A549 treated with GW870086 at 1 μM for 4 hours (cell line): Measurements from ENCODE around the gene EFNA3. TPM values are rescaled to one million over a fixed set of nuclear protein-coding genes. Genes with fewer than 3 reads are reported as not detected.

Experiments used
- total RNA-seq: library from RNA; stranded (reverse); fragments of 200-300 nt; extraction: Qiagen RNA extraction; gene quantifications from 5 replicates; pipeline ENCODE4 v1.2.3, GENCODE V29; 2022; ENCODE audit warnings: low read depth

The EFNA3 gene, protein sequence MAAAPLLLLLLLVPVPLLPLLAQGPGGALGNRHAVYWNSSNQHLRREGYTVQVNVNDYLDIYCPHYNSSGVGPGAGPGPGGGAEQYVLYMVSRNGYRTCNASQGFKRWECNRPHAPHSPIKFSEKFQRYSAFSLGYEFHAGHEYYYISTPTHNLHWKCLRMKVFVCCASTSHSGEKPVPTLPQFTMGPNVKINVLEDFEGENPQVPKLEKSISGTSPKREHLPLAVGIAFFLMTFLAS
- 6.9 to 11.0 TPM (median 10.3 TPM) in 5 replicates for total RNA-seq

DNA sequence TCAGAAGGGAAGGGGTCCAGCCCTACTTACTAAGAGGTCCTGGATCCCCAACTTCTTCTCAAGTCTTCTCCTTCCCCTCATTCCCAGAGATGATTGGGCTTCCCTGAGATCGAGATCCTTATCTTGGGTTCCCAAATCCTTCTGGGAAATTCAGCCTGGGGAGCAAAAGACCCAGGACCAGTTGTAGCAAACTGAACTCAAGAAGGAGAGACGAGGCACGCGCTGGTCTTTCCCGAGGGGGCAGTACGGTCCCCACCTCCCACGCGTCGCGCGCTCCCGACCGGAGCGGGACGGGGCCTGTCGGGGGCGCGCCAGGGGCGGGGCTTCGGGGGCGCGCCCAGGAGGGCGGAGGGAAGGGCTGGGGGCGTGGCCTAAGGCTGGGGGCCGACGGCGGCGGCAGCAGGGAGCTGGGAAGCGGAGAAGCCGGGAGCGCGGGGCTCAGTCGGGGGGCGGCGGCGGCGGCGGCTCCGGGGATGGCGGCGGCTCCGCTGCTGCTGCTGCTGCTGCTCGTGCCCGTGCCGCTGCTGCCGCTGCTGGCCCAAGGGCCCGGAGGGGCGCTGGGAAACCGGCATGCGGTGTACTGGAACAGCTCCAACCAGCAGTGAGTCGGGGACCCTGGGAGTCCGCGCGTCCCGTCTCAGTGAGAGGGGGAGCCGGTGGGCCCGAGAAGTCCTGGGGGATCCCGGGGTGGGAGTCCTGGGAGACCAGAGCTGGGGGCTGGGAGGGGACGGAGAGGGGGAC lies at the start of gene EFNA3:
Gene EFNA3 (plus strand): TSS at position 369 of the 741 bp plus-strand sequence. CDS start 105 bp downstream, at position 474.

DNA sequence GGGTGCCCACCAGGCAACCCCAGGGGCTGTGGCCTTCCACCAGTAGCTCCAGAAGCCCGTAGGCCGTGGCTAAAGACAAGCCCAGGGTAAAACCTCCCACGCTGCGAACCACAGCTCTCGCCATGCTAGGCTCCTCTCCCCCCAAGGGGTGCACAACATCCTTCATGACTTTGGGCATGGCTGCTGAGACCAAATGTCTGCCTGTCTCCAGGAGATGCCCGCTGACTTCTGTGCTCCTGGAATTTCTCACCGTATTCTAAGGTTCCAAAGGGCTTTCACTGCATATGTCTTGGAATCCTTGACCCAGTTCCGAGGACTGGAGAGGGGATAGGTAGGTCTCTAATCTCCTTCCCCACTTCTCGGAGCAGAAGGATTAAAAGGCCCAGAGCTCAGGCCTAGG lies 45.1 kb upstream of the EFNA3 start, which contains the start of the genes DCST1 and DCST2:
Gene DCST1 (plus strand): TSS at position 301 of the 400 bp plus-strand sequence. CDS start 213 bp downstream, outside the sequence.
Gene DCST2 (minus strand): TSS at position 258 of the 400 bp plus-strand sequence. CDS start 80 bp downstream, at position 178.

DNA sequence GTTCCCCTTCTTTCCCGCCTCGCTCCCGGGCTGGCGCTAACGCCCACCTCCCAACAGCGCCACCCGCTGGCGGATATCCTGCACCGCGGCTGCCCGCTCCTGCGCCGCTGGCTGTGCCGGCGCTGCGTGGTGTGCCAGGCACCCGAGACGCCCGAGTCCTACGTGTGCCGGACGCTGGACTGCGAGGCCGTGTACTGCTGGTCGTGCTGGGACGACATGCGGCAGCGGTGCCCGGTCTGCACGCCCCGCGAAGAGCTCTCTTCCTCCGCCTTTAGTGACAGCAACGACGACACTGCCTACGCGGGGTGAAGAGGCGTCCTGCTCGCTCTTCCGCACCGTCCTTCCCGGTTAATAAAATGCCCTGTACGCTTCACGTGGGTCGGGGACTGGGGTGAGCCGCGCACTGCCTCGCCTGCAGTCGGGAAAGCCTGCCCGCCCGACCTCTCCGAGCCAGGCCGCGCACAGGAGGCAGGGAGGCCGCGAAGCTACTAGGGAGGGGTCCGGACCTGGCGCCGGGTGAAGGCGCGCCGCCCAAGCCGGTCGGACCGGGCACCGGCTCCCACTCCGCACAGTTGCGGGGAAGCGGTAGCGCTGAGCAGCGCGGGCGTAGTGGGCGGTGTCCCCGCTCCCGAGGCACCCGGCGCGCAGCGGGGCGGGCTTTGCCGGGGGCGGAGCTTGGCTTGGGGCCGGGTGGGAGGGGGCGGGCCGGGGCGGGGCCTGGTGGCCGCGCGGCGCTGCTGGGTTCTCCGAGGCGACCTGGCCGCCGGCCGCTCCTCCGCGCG lies 27.9 kb upstream of the EFNA3 start, which contains the start of gene ADAM15:
Gene ADAM15 (plus strand): TSS at position 757 of the 782 bp plus-strand sequence. CDS start 71 bp downstream, outside the sequence.

DNA sequence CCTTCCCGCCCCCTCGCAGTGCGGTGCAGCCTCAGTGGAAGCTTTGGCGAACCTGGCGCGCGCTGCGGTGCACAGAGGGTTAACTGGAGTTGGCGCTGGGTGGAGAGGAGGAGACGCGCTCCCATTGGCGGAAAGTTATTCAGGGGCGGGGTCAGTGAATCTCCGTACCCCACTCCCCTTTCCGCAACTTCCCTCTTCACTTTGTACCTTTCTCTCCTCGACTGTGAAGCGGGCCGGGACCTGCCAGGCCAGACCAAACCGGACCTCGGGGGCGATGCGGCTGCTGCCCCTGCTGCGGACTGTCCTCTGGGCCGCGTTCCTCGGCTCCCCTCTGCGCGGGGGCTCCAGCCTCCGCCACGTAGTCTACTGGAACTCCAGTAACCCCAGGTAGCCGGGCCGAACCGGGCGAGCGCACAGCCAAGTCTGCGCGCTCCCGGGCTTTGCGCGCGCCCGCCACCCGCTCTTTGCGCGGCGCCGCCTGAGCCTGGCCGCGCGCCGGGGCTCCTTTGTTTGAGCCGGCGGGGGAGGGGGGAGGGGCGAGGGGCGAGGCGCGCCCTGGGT lies 15.0 kb upstream of the EFNA3 start, which contains the start of gene EFNA4:
Gene EFNA4 (plus strand): TSS at position 191 of the 561 bp plus-strand sequence. CDS start 84 bp downstream, at position 275.

DNA sequence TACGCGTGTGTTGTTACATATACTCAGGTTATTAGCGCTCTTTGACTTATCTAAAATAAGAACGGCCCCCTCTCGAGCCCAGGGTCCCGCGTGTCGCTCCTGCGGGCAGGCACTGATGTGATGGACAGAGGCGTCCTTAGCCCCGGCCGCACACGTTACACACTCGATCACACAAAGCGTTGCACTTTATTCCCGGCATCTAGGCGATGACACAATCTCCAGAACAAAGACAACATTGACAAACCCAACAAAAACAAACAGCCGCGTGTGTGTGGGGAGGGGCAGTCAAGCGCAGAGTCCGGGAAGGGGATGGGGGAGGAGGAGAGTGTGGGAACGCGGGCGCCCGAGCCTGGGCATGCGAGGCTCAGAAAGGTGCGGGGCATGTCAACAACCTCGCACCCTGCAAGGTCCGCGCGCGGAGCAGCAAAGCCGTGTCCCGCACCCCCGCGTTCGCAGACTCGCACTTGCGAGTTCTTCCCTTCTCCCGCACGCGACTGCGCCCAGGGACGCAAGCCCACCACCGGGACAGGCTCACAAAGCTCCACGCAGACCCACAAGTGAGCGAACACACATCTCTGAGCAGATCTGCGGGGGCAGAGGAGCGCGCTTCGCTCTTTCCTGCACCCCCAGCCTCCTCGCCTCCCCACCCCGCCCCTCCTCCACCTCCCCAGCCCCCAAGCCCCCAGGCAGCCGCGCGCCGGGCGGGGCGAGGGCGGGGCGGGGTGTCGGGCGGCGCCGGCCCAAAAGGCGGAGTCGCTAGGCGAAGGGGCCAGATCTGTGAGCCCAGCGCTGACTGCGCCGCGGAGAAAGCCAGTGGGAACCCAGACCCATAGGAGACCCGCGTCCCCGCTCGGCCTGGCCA lies 48.7 kb downstream of the EFNA3 start, which contains the start of gene EFNA1:
Gene EFNA1 (plus strand): TSS at position 772 of the 862 bp plus-strand sequence. CDS start 102 bp downstream, outside the sequence.

DNA sequence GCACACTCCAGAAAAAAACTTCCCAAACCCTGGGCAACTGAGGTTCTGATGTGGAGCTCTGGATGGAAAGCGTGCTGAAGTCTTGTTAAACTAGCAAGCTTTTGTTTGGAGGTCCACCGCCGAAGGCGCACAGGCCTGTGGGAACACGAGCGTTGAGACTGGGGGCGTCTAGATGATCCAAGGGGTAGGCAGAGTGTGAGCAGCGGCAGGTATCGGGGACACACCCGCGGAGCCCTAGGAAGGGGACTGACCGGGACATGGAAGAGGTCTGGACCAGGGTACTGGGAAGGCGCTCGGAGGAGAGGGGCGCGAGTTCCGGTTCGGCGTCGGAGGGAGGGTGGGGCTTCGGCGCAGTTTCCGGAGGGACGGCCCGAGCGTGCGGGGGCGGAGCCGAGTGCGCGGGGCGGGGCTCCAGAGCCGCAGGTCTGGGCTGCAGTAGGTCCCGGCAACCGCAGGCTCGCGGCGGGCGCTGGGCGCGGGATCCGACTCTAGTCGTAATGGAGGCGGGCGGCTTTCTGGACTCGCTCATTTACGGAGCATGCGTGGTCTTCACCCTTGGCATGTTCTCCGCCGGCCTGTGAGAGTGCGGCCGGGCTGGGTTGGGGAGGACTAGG lies 56.9 kb downstream of the EFNA3 start, which contains the start of gene SLC50A1:
Gene SLC50A1 (plus strand): TSS at position 438 of the 614 bp plus-strand sequence. CDS start 60 bp downstream, at position 498.

Other genes with a start within 250 kb of the EFNA3 start
- gene KCNN3, start 208.6 kb upstream of the EFNA3 start, total RNA-seq = 0.02 to 0.19 TPM (median 0.07 TPM) in 4 of 5 replicates, not detected in the other
- 38.8 to 45.1 TPM (median 42.1 TPM) in 5 replicates for gene PMVK, start 142.1 kb upstream of the EFNA3 start, total RNA-seq
- 13.0 to 14.6 TPM (median 13.5 TPM) in 5 replicates for gene PBXIP1, start 122.7 kb upstream of the EFNA3 start, total RNA-seq
- 19.4 to 22.3 TPM (median 21.6 TPM) in 5 replicates for gene PYGO2, start 117.1 kb upstream of the EFNA3 start, total RNA-seq
- gene SHC1, start 108.1 kb upstream of the EFNA3 start, total RNA-seq = 199 to 255 TPM (median 244 TPM) in 5 replicates
- 304 to 367 TPM (median 343 TPM) in 5 replicates for gene CKS1B, start 104.2 kb upstream of the EFNA3 start, total RNA-seq
- gene FLAD1, start 95.5 kb upstream of the EFNA3 start, total RNA-seq = 39.8 to 46.3 TPM (median 44.9 TPM) in 5 replicates
- gene LENEP, start 85.3 kb upstream of the EFNA3 start, total RNA-seq = 0.23 TPM in 1 of 5 replicates, not detected in the others
- gene ZBTB7B, start 76.0 kb upstream of the EFNA3 start, total RNA-seq = 34.1 to 46.4 TPM (median 45.7 TPM) in 5 replicates
- 0.17 to 0.80 TPM (median 0.29 TPM) in 5 replicates for gene DCST2, start 45.1 kb upstream of the EFNA3 start, total RNA-seq
- gene DCST1, start 45.0 kb upstream of the EFNA3 start, total RNA-seq = not detected in 5 replicates
- gene ADAM15, start 27.5 kb upstream of the EFNA3 start, total RNA-seq = 72.3 to 103 TPM (median 97.2 TPM) in 5 replicates
- gene EFNA4, start 15.1 kb upstream of the EFNA3 start, total RNA-seq = 12.2 to 13.0 TPM (median 12.4 TPM) in 5 replicates
- gene EFNA1, start 49.0 kb downstream of the EFNA3 start, total RNA-seq = 23.0 to 32.0 TPM (median 28.5 TPM) in 5 replicates
- 30.2 to 37.7 TPM (median 35.4 TPM) in 5 replicates for gene SLC50A1, start 57.0 kb downstream of the EFNA3 start, total RNA-seq
- 69.8 to 112 TPM (median 98.4 TPM) in 5 replicates for gene DPM3, start 61.7 kb downstream of the EFNA3 start, total RNA-seq
- gene KRTCAP2, start 94.5 kb downstream of the EFNA3 start, total RNA-seq = 222 to 262 TPM (median 235 TPM) in 5 replicates
- gene TRIM46, start 95.0 kb downstream of the EFNA3 start, total RNA-seq = 1.8 to 2.9 TPM (median 2.6 TPM) in 5 replicates
- 6.0 to 10.7 TPM (median 8.4 TPM) in 5 replicates for gene THBS3, start 129.1 kb downstream of the EFNA3 start, total RNA-seq
- 65.8 to 81.8 TPM (median 76.1 TPM) in 5 replicates for gene MTX1, start 129.9 kb downstream of the EFNA3 start, total RNA-seq
- 26.5 to 34.2 TPM (median 33.7 TPM) in 5 replicates for gene ENTREP3, start 176.6 kb downstream of the EFNA3 start, total RNA-seq
- 99.5 to 134 TPM (median 118 TPM) in 5 replicates for gene SCAMP3, start 183.5 kb downstream of the EFNA3 start, total RNA-seq
- gene CLK2, start 194.7 kb downstream of the EFNA3 start, total RNA-seq = 21.2 to 25.1 TPM (median 23.8 TPM) in 5 replicates
- gene HCN3, start 198.6 kb downstream of the EFNA3 start, total RNA-seq = 3.2 to 6.4 TPM (median 5.2 TPM) in 5 replicates
- gene PKLR, start 222.6 kb downstream of the EFNA3 start, total RNA-seq = not detected in 5 replicates
- 155 to 179 TPM (median 165 TPM) in 5 replicates for gene FDPS, start 230.0 kb downstream of the EFNA3 start, total RNA-seq
- gene RUSC1, start 242.1 kb downstream of the EFNA3 start, total RNA-seq = 40.2 to 54.7 TPM (median 53.4 TPM) in 5 replicates